ENCODE results near the gene MAP7D3.

MAP7D3 gene

DNA sequence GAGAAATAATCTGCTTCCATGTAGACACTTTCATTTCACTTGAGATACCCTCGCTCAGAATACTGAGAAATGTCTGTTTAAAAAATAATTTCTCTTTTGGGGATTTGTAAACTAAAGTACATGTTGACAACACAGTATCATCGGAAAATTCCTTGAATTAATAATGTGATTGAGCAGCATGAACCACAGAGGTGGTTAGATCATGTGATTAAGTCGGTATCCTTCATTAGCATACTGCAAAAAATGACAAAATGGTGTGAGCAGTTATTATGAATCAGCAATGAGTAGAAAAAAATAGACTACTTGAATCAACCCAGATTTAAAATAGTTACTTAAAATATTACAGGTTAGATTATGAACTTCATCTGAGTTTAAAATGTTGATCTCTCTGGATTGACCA is 14.1 kb downstream of the MAP7D3 start:
- Histone ChIP-seq H3K79me2 (ENCODE audit: insufficient read depth, low read length) (no peaks in the 10 kb centered on the region), H3K4me3 (ENCODE audit: insufficient read depth, low read length, poor library complexity, severe bottlenecking) (no peak overlapping the region), H3K36me3 (ENCODE audit: low read length) (peaks cover 6% of the 10 kb centered on the region; the same call in 1 of the 2 replicates), H3K9ac (ENCODE audit: low read length) (no peak overlapping the region), H2AFZ (ENCODE audit: low read depth, low read length, severe bottlenecking) (no peak overlapping the region), H3K9me3 (ENCODE audit: insufficient read depth, low read length) (no peaks in the 10 kb centered on the region), H3K9me2 (replicated peaks; ENCODE audit: insufficient read depth, low read length) (no peaks in the 10 kb centered on the region), H3K4me2 (ENCODE audit: low read depth, low read length, poor library complexity, severe bottlenecking) (no peak overlapping the region), H3K27me3 (ENCODE audit: low read length) (no peaks in the 10 kb centered on the region), H3F3A (ENCODE audit: insufficient read depth) (no peaks in the 10 kb centered on the region), H4K20me1 (ENCODE audit: low read depth, low read length) (no peaks in the 10 kb centered on the region), H3K27ac (ENCODE audit: low read depth, low read length) (no peak overlapping the region)
- TF ChIP-seq, protein P1, sequence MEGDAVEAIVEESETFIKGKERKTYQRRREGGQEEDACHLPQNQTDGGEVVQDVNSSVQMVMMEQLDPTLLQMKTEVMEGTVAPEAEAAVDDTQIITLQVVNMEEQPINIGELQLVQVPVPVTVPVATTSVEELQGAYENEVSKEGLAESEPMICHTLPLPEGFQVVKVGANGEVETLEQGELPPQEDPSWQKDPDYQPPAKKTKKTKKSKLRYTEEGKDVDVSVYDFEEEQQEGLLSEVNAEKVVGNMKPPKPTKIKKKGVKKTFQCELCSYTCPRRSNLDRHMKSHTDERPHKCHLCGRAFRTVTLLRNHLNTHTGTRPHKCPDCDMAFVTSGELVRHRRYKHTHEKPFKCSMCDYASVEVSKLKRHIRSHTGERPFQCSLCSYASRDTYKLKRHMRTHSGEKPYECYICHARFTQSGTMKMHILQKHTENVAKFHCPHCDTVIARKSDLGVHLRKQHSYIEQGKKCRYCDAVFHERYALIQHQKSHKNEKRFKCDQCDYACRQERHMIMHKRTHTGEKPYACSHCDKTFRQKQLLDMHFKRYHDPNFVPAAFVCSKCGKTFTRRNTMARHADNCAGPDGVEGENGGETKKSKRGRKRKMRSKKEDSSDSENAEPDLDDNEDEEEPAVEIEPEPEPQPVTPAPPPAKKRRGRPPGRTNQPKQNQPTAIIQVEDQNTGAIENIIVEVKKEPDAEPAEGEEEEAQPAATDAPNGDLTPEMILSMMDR (IDR thresholded peaks at IDR 0.05; ENCODE audit: insufficient read depth, low read length, poor library complexity, severe bottlenecking): no peak
- TF ChIP-seq EZH2phosphoT487 (conservative IDR thresholded peaks at IDR 0.05; ENCODE audit: low read length): no peak

DNA sequence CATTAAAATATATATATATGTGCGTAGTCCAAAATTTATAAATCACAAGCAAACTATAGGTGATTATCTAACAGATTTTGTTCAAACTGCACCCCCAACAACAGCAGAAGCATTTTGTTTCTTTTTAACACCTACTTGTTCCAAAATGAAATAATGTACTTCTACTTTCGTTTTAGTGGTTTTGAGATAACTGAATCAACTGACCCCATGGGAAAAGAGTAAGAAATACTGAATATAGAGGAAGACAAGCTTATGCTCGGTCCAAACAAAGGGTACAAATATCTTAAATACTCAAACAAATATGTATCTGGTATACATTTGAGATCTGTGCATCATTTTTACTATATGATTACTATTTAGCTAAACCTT is 22.4 kb downstream of the MAP7D3 start:
- no peaks in the 10 kb centered on the region for H3K9me3 ChIP-seq (ENCODE audit: insufficient read depth, low read length)
- H3K27ac ChIP-seq (ENCODE audit: low read depth, low read length): no peak overlapping the region
- no peaks in the 10 kb centered on the region for H3K36me3 ChIP-seq (ENCODE audit: low read length)
- TF ChIP-seq EZH2phosphoT487 (conservative IDR thresholded peaks at IDR 0.05; ENCODE audit: low read length): no peak
- TF ChIP-seq, protein P1 (IDR thresholded peaks at IDR 0.05; ENCODE audit: insufficient read depth, low read length, poor library complexity, severe bottlenecking): no peak
- H3K4me3 ChIP-seq (ENCODE audit: insufficient read depth, low read length, poor library complexity, severe bottlenecking): no peak overlapping the region
- no peaks in the 10 kb centered on the region for H3K79me2 ChIP-seq (ENCODE audit: insufficient read depth, low read length)
- H3K9me2 ChIP-seq (replicated peaks; ENCODE audit: insufficient read depth, low read length): no peaks in the 10 kb centered on the region
- H3K9ac ChIP-seq (ENCODE audit: low read length): no peak overlapping the region
- H3K27me3 ChIP-seq (ENCODE audit: low read length): no peaks in the 10 kb centered on the region
- H2AFZ ChIP-seq (ENCODE audit: low read depth, low read length, severe bottlenecking): no peak overlapping the region
- H3F3A ChIP-seq (ENCODE audit: insufficient read depth): no peaks in the 10 kb centered on the region
- H4K20me1 ChIP-seq (ENCODE audit: low read depth, low read length): no peaks in the 10 kb centered on the region
- no peak overlapping the region for H3K4me2 ChIP-seq (ENCODE audit: low read depth, low read length, poor library complexity, severe bottlenecking)

DNA sequence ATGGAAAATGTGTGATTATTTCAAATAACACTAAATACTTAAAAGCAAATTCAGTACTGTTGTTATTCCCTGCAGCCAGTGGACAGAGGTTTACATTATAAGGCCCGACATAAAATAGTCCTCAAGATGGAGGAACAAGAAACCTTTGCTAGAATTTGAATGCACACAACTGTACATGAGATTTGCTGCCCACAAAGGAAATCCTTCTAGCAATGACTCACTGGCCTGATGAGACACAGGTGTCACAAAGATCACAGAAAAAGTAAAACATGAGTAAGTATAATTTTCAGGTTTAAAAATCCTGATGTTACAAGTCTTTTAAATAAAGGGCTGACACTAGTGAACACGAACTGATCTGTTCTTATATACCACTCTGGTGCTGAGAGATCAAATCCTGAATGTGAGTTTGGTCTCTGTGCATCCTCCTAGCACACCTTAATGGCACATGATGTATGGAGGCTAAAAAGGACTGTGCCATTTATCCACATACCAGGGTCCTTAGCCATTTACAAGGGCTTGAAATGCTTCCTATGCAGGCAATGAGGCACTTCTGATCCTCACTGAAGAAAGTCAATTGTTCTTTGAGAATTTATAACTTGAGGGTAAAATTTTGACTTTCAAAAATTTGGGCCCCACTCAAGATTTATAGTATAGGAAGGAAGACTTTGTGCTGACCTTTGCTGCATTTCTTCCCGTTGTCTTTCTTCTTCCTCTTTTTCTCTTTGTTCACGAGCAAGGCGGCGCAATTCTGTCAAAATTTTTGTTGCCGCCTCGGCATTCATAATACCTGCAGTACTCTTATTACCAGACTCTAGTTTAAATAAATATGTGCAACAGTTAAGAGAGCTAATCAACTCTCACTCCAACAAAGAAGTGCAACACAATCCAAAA is 23.0 kb downstream of the MAP7D3 start:
- H3F3A ChIP-seq (ENCODE audit: insufficient read depth): no peaks in the 10 kb centered on the region
- TF ChIP-seq EZH2phosphoT487 (conservative IDR thresholded peaks at IDR 0.05; ENCODE audit: low read length): no peak
- TF ChIP-seq, protein P1 (IDR thresholded peaks at IDR 0.05; ENCODE audit: insufficient read depth, low read length, poor library complexity, severe bottlenecking): no peak
- H3K9ac ChIP-seq (ENCODE audit: low read length): no peak overlapping the region
- no peak overlapping the region for H3K4me2 ChIP-seq (ENCODE audit: low read depth, low read length, poor library complexity, severe bottlenecking)
- H3K9me2 ChIP-seq (replicated peaks; ENCODE audit: insufficient read depth, low read length): no peaks in the 10 kb centered on the region
- H4K20me1 ChIP-seq (ENCODE audit: low read depth, low read length): no peaks in the 10 kb centered on the region
- no peaks in the 10 kb centered on the region for H3K36me3 ChIP-seq (ENCODE audit: low read length)
- H3K27me3 ChIP-seq (ENCODE audit: low read length): no peaks in the 10 kb centered on the region
- no peak overlapping the region for H2AFZ ChIP-seq (ENCODE audit: low read depth, low read length, severe bottlenecking)
- no peaks in the 10 kb centered on the region for H3K79me2 ChIP-seq (ENCODE audit: insufficient read depth, low read length)
- H3K4me3 ChIP-seq (ENCODE audit: insufficient read depth, low read length, poor library complexity, severe bottlenecking): no peak overlapping the region
- no peaks in the 10 kb centered on the region for H3K9me3 ChIP-seq (ENCODE audit: insufficient read depth, low read length)
- H3K27ac ChIP-seq (ENCODE audit: low read depth, low read length): no peak overlapping the region
